DMS114 treated with DMSO at 0.1 percent for 48 hours (cell line): ENCODE measurements around the gene COG6.
A peak's percentile ranks its signal among the peaks of the same experiment; 100 is the strongest.

Experiments
- DNase-seq: peaks from one replicate; lab custom pipeline; 2025; ENCODE audit not compliant: unreplicated experiment; lab: John Stamatoyannopoulos, UW

Gene COG6

DNA sequence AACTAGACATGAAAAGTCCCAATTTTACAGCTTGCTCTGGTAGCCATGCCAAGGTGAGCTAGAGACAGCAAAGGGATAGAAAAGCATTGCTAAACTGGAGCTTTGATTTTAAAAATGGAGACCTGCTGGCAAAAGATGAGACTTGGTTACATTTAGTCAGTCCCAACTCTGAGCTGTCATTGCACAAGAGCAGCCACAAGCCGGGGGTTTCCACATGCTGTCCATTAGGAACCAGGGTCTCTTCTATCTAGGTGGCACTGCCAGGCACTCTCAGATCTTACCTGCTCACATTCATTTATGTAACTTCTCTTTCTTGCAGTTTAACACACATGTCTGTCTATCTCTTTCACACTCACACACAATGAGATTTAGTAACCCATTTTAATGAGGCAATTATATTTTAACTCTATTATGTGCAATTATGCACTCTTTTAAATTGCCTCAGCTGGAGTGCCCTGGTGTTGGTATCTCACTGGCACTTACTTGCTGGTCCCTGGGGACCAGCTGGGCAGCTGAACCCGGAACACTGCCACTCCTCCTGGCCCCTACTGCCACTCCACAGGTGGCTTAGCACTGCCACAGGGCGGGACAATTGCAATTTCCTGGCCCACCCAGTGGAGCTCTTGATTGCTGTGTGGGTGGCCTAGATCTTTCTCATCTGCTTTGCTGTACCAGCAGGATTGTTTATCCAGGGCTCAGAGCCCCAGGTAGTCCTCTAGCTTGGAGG lies 112.5 kb downstream of the COG6 start:
- DNase-seq = no peak

- no peak for DNase-seq
Observed at GRCh38 chr13:39768962-39769361, 113.5 kb downstream of the COG6 start.

- DNase-seq = no peak
Observed at GRCh38 chr13:39770221-39771090, 115.0 kb downstream of the COG6 start.

GRCh38 chr13:39773833-39774232 lies 118.4 kb downstream of the COG6 start:
- DNase-seq = no peak

DNA sequence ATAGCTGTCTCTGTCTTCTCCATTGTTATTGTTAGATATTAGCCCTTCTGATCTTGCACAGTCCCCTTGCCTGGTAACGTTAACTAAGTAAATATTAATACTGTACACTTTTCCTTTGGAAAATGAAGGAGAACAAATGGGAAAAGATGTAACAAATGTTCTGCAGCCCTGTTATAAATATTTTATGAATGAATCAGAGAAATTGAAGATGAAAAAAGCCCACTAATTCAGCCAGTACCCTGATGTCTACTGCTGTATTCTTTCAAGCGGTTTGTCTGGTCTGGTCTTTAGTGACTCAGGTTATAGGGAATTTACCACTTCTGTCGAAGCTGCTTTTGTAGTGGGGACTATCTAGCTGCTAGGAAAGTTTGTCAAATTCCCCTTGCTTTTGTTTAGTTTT lies 121.0 kb downstream of the COG6 start:
- DNase-seq = no peak

- DNase-seq = no peak
Observed at GRCh38 chr13:39777021-39777420, 121.6 kb downstream of the COG6 start.

DNA sequence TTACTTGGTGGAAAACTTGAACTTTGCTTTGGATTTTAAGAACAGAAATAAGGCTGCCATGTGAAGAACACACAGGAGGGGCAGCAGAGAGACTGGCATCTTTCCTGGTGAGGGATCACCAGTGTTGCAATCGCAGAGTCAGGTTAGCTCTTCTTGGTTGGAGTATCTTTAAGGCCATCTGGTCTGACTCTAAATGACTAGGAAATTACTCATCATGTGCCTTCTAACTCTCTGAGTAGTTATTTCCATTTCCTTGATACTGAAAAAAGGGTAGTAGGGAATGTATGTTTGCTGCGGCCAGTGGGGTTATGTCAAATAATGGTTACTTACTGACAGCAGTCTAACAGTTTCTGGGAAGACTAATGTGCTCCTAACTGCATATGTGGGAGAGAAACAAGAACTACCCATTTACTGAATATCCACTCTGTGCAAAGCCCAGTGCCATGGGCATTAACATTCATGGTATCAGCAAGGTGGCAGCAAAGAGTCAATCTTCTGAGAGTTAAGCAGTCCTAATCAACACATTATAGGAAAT lies 122.1 kb downstream of the COG6 start:
- DNase-seq = peak; percentile 4

DNA sequence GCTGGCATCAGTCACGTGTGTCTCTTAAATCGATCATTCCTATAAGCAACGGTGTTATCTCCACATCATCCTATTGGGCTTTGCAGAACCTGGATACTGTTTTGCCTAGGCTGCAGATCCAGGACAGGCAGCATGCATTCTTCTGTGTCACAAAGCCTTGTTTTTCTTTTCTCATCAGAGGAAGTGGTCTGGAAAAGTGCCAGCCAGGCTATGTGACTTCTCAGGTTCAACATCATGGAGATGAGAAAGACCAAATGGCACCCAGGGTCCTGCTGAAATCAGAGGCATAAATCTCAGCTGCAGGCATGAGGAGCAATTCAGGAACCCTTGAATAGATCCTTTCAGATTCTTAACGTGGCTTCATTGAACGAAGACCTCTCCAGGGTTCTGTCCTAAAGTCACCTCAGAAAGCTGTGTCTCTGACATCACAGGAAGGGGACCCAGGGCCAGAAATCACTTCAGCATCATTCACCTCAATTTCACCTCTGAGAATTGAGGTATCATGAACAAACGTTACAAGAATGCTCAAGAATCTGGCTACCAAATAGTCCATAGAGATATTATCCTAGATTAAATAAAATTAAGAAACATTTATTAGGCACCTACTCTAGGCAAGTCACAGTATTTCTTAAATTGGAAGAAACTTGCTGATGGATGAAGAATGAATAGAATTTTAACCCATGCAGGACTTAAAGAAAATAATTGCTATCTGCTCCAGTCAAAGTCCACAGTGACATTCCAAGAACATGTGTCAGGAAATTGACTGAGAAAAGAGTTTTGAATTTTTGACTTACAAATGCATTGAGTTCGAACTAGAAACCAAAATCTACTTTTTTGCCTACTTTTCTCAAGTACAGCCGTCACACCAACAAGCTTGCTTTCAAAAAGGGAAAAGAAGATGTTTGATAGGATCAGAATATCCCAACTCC lies 124.1 kb downstream of the COG6 start:
- DNase-seq = no peak

DNA sequence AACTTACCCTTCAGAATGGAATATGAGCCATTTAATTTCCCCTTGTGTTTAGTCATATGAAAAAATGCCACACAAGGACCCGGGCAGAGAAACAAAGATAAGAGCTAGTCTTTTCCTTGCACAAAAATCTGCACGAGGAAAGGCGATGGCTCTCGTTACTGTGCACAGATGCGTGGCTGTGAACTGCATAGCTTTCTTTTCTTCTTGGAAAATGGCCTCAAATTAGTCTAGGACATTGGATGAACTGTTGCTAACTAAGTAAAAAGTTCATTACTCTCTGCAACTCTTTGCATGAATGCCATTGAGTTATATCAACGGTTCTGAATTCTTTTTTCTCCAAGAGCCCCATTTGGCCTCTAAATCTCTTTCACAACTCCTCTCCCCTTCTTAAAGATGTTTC lies 125.2 kb downstream of the COG6 start:
- DNase-seq = no peak

DNA sequence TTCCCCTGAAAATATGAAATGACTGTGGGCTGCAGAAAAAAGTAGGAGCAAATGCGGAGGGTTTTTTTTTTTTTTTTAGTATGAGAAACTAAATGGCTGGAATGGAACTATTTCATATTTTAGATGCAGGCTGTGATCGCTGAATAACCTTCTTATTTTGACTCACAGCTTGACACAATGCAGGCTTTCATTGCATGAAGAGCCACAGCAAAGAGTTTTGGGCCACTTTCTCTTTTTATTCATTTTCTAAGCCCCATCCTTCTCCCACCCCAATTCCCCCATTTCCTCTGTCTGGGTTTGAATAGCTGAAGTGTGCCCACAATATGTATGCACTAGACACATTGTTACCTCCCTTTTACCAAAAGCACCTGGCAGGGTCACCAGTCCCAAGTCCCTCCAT lies 125.9 kb downstream of the COG6 start:
- no peak for DNase-seq

DNA sequence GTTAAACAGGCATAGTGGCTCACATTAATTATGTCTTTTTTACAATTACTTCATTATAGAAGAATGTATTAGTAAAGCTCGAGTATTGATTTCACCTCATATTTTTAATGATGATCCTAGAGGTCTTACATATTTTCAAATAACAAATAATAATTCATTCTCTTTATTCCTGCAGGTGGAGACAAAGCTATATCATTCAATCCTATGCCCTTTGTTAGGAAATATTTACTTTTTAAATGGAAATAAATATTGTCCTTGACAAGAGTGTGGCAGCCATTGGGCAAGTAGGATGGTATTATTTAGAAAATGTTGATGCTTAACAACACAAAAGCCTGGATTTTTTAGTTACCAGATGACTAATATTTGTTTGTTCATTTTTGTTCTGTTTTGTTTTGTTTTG lies 127.6 kb downstream of the COG6 start:
- no peak for DNase-seq

GRCh38 chr13:39784347-39784746 lies 128.9 kb downstream of the COG6 start:
- no peak for DNase-seq

GRCh38 chr13:39786091-39786490 lies 130.6 kb downstream of the COG6 start:
- DNase-seq = no peak

DNA sequence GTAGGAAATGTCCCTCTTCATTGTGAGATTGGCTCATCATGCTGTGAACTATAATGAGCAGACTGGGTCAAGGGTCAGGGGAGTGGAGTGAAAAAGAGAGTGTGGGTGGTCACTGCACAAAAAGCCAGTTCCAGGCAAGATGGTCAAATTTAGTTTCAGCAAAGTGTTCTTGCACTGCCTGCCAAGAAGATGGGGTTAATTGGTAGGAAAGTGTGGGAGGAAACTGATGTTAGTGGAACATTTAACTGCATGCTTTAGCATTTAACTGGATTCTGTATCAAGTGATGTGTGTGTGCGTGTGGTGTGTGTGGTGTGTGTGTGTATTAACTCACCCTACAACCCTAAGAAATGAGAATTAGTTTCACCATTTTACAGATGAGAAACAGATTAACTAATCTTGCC lies 131.6 kb downstream of the COG6 start:
- DNase-seq = no peak

DNA sequence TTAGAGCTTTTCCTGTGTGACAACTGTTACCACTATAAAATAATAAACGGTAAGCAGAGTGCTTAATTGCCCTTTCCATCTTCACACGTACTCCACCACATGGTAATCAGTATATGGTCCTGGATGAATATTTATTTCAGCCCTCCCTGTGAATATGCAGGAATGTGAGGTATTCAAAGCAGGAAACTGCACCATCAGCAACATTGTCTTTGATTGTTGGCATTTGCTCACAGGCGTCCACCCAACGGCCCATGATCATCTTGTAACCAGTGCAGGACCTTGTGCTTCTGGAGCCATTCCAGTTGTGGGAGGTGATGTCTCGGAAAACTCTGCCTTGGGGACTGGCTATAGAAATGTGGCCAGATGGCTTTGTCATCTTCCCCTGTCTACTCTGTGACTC lies 132.6 kb downstream of the COG6 start:
- no peak for DNase-seq

DNA sequence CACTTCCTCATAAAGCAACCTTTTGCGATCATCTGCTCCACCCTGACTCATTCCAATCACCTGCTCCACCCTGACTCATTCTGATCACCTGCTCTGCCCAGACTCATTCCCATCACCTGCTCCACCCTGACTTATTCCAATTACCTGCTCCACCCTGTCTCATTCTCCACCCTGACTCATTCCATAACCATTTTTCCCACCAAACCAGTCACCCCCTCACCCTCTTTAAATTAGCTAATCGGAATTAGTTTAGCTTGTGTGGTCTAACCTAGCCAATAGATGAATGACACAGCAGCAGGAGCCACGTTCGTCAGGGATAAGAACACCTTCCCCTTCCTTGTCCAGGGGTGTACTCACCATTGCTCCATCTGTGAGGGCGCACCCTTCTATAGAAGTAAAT lies 134.0 kb downstream of the COG6 start:
- DNase-seq = no peak
